Sigmoid colon (tissue), 4 donors: ENCODE data around the gene VOPP1.

Experiments
- CTCF ChIP-seq, 4 experiments: fragments of 450-650 bp in 3 of 4; fragments of 200-600 bp in 1 of 4; IDR thresholded peaks; one replicate each; pipeline ENCODE4 v1.5.1; 2016 to 2019; ENCODE audit warnings: antibody characterized with exemption in 4 of 4, mild to moderate bottlenecking in 3 of 4, moderate library complexity in 2 of 4
- POLR2AphosphoS5 ChIP-seq, 4 donors: sonication (generic); formaldehyde crosslinking; IDR thresholded peaks; one replicate each; pipeline ENCODE4 v1.6.1; 2017; ENCODE audit warnings: antibody characterized with exemption in 4 of 4

DNA sequence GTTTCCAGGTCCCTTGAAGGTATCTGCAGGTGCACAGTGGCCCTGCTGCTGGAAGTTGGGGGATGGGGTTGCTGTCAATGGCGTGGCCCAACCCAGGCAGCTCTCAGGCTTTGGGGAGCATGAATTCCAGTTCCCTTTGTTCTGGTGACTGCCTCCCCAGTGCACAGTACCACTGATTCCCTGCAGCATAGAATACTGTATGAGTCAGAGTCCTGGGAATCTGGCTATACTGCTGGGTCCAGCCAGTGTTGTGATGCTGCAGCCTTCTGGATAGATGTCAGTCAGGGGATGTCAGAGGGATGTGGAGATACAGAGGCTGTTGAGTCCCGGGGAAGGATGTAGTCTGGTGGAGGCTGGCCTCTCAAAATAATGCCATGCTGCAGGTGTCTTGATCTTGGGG is 107.9 kb downstream of the VOPP1 start:
- TF ChIP-seq CTCF (IDR thresholded peaks at IDR 0.05) (no peak), POLR2AphosphoS5 (IDR thresholded peaks at IDR 0.05) (no peak)
